Measurements from ENCODE around the gene MAD2L2. TPM values are rescaled to one million over a fixed set of nuclear protein-coding genes. Genes with fewer than 3 reads are reported as not detected.
"Not testable (repeated sequence)": the region's sequence is repeated elsewhere in the genome, so short reads cannot be mapped to it uniquely, and the experiment has no call there.

Gene MAD2L2
- total RNA-seq, 1 donor from 2014 or later, result 25.1 TPM

GRCh38 chr1:11654137-11654938 lies 26.6 kb downstream of the MAD2L2 start, which contains the start of the genes FBXO2 and FBXO44:
Gene FBXO2, minus strand, starts transcription at chr1:11654429. Its CDS starts 89 bp downstream, at chr1:11654340.
Gene FBXO44, plus strand, starts transcription at chr1:11654877. Its CDS starts 959 bp downstream, at chr1:11655836.
- DNase-seq (ENCODE audit: low spot score), result no peak

GRCh38 chr1:11653861-11654136 lies 27.1 kb downstream of the MAD2L2 start:
- DNase-seq (ENCODE audit: low spot score), result no peak

GRCh38 chr1:11653101-11653860 lies 27.7 kb downstream of the MAD2L2 start:
- DNase-seq (ENCODE audit: low spot score), result no peak

- no peak for DNase-seq (ENCODE audit: low spot score)
Observed at GRCh38 chr1:11652203-11652780, 28.7 kb downstream of the MAD2L2 start.

GRCh38 chr1:11651017-11651416 lies 29.9 kb downstream of the MAD2L2 start:
- no peak for DNase-seq (ENCODE audit: low spot score)

GRCh38 chr1:11650331-11650991 lies 30.5 kb downstream of the MAD2L2 start:
- DNase-seq (ENCODE audit: low spot score), result no peak

- no peak for DNase-seq (ENCODE audit: low spot score)
Observed at GRCh38 chr1:11649624-11650330, 31.2 kb downstream of the MAD2L2 start.

- DNase-seq (ENCODE audit: low spot score), result no peak
Observed at GRCh38 chr1:11649237-11649623, 31.7 kb downstream of the MAD2L2 start.

- no peak for DNase-seq (ENCODE audit: low spot score)
Observed at GRCh38 chr1:11648732-11649158, 32.2 kb downstream of the MAD2L2 start.

GRCh38 chr1:11648039-11648438 lies 32.9 kb downstream of the MAD2L2 start:
- DNase-seq (ENCODE audit: low spot score), result no peak

GRCh38 chr1:11647333-11647732 lies 33.6 kb downstream of the MAD2L2 start:
- no peak for DNase-seq (ENCODE audit: low spot score)

- DNase-seq (ENCODE audit: low spot score), result no peak
Observed at GRCh38 chr1:11646317-11646716, 34.6 kb downstream of the MAD2L2 start.

- no peak for DNase-seq (ENCODE audit: low spot score)
Observed at GRCh38 chr1:11645670-11646265, 35.2 kb downstream of the MAD2L2 start.

GRCh38 chr1:11645270-11645669 lies 35.7 kb downstream of the MAD2L2 start:
- DNase-seq (ENCODE audit: low spot score), result no peak

- DNase-seq (ENCODE audit: low spot score), result no peak
Observed at GRCh38 chr1:11643782-11644181, 37.2 kb downstream of the MAD2L2 start.

GRCh38 chr1:11642418-11643017 lies 38.4 kb downstream of the MAD2L2 start:
- DNase-seq (ENCODE audit: low spot score), result not testable (repeated sequence)

- no peak for DNase-seq (ENCODE audit: low spot score)
Observed at GRCh38 chr1:11641776-11642305, 39.1 kb downstream of the MAD2L2 start.

GRCh38 chr1:11640944-11641343 lies 40.0 kb downstream of the MAD2L2 start:
- no peak for DNase-seq (ENCODE audit: low spot score)

- no peak for DNase-seq (ENCODE audit: low spot score)
Observed at GRCh38 chr1:11640101-11640500, 40.8 kb downstream of the MAD2L2 start.

- DNase-seq (ENCODE audit: low spot score), result no peak
Observed at GRCh38 chr1:11639372-11639771, 41.6 kb downstream of the MAD2L2 start.
